GM18517 (cell line): ENCODE data around the gene DLL1.

Source experiments
- ATAC-seq: cut with Tn5 transposase; IDR thresholded peaks from one replicate; pipeline ENCODE4 v1.9.1; 2021; ENCODE audit warnings: mild to moderate bottlenecking, moderate library complexity; ENCODE audit not compliant: unreplicated experiment

Gene DLL1

GRCh38 chr6:170234419-170234818, 56.5 kb downstream of the DLL1 start:
- no peak for ATAC-seq

GRCh38 chr6:170233286-170234205, 57.3 kb downstream of the DLL1 start:
- ATAC-seq: no peak
